NB4 (cell line): ENCODE measurements around the gene MBNL1.

ENCODE experiments used
- DNase-seq: peaks from one replicate; pipeline ENCODE4 v3.0.0; 2010; ENCODE audit warnings: low read depth
- H3K4me3 ChIP-seq: one replicate; pipeline ENCODE4 v1.5.1; 2011; ENCODE audit warnings: mild to moderate bottlenecking, low read depth, low read length, moderate library complexity
- CTCF ChIP-seq: IDR thresholded peaks from one replicate; pipeline ENCODE4 v1.5.1; 2012; ENCODE audit warnings: low read depth, low read length
- MYC ChIP-seq: IDR thresholded peaks from 2 replicates; pipeline ENCODE4 v1.6.1; 2011; ENCODE audit warnings: low read depth, low read length
- POLR2A ChIP-seq: IDR thresholded peaks from 2 replicates; pipeline ENCODE4 v1.6.1; 2011; ENCODE audit warnings: mild to moderate bottlenecking; ENCODE audit not compliant: insufficient read length; ENCODE audit errors: extremely low read depth
- TF ChIP-seq, protein P1 (sequence below): IDR thresholded peaks from 2 replicates; pipeline ENCODE4 v1.6.1; 2011; ENCODE audit warnings: low read depth, low read length

Gene MBNL1

GRCh38 chr3:152353578-152353977, 84.8 kb downstream of the MBNL1 start:
- no peak overlapping the region for H3K4me3 ChIP-seq
- no peak for DNase-seq

GRCh38 chr3:152355744-152356665, 87.3 kb downstream of the MBNL1 start:
- no peak overlapping the region for H3K4me3 ChIP-seq
- TF ChIP-seq POLR2A (no peak), MYC (no peak), CTCF (no peak)
- TF ChIP-seq, protein P1, sequence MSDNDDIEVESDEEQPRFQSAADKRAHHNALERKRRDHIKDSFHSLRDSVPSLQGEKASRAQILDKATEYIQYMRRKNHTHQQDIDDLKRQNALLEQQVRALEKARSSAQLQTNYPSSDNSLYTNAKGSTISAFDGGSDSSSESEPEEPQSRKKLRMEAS: no peak
- no peak for DNase-seq

More at GRCh38 chr3:152353578-152353977, 84.8 kb downstream of the MBNL1 start:
- TF ChIP-seq, protein P1: no peak
- no peak for TF ChIP-seq POLR2A
- no peak for TF ChIP-seq MYC
- TF ChIP-seq CTCF: no peak

- DNase-seq: no peak
- H3K4me3 ChIP-seq: no peak overlapping the region
- TF ChIP-seq CTCF: no peak
- no peak for TF ChIP-seq MYC
- TF ChIP-seq POLR2A: no peak
- TF ChIP-seq, protein P1: no peak
These were observed 88.1 kb downstream of the MBNL1 start for GRCh38 chr3:152356870-152357276.

DNA sequence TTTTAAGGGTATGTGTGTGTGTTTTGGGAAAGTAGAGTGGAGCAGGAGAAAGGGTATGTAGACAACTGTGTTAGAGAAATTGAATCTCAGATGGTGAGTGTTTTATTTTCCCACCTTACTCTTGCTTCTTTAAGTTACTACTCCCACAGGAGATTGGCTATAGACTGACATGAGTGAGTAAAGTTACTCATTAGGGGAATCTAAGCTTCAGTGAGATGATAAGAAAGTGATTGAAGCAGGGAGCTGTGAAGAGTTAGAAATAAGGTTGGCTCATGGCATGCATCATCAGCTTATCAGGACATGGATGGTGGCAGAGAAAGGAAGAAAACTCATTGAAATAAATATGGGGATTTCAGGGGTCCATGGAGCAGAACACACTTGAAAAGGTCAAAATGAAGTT, 88.9 kb downstream of the MBNL1 start:
- TF ChIP-seq, protein P1: no peak
- TF ChIP-seq MYC (no peak), CTCF (no peak), POLR2A (no peak)
- no peak for DNase-seq
- no peak overlapping the region for H3K4me3 ChIP-seq

- no peak for DNase-seq
- TF ChIP-seq CTCF (no peak), MYC (no peak), POLR2A (no peak)
- TF ChIP-seq, protein P1: no peak
- H3K4me3 ChIP-seq: no peak overlapping the region
These were observed 90.9 kb downstream of the MBNL1 start for GRCh38 chr3:152359385-152360248.
